GM18870 (cell line): ENCODE measurements around the gene PDE4D.

Experiments used
- ATAC-seq: cut with Tn5 transposase; IDR thresholded peaks from one replicate; pipeline ENCODE4 v1.9.1; 2021; ENCODE audit warnings: moderate library complexity; ENCODE audit not compliant: unreplicated experiment

PDE4D gene

GRCh38 chr5:59164041-59164830 is 729.3 kb downstream of the PDE4D start:
- no peak for ATAC-seq

GRCh38 chr5:59161221-59162105 is 732.1 kb downstream of the PDE4D start:
- no peak for ATAC-seq

GRCh38 chr5:59158637-59159391 is 734.7 kb downstream of the PDE4D start:
- no peak for ATAC-seq

- no peak for ATAC-seq
Measured at GRCh38 chr5:59158165-59158564, 735.4 kb downstream of the PDE4D start.

GRCh38 chr5:59157068-59157467 is 736.5 kb downstream of the PDE4D start:
- no peak for ATAC-seq

- ATAC-seq: no peak
Measured at GRCh38 chr5:59152701-59153245, 740.8 kb downstream of the PDE4D start.

GRCh38 chr5:59151162-59151889 is 742.2 kb downstream of the PDE4D start:
- no peak for ATAC-seq

- no peak for ATAC-seq
Measured at GRCh38 chr5:59149827-59150226, 743.7 kb downstream of the PDE4D start.

- ATAC-seq: no peak
Measured at GRCh38 chr5:59149271-59149670, 744.3 kb downstream of the PDE4D start.

- ATAC-seq: no peak
Measured at GRCh38 chr5:59146729-59147128, 746.8 kb downstream of the PDE4D start.

- ATAC-seq: peak; percentile 87
Measured at GRCh38 chr5:59143926-59144333, 749.6 kb downstream of the PDE4D start.

- no peak for ATAC-seq
Measured at GRCh38 chr5:59142927-59143326, 750.6 kb downstream of the PDE4D start.

- ATAC-seq: no peak
Measured at GRCh38 chr5:59142138-59142537, 751.4 kb downstream of the PDE4D start.

- no peak for ATAC-seq
Measured at GRCh38 chr5:59140133-59140532, 753.4 kb downstream of the PDE4D start.

GRCh38 chr5:59139695-59140094 is 753.8 kb downstream of the PDE4D start:
- no peak for ATAC-seq

GRCh38 chr5:59138509-59138908 is 755.0 kb downstream of the PDE4D start:
- no peak for ATAC-seq

- no peak for ATAC-seq
Measured at GRCh38 chr5:59137846-59138245, 755.7 kb downstream of the PDE4D start.

GRCh38 chr5:59136549-59136948 is 757.0 kb downstream of the PDE4D start:
- no peak for ATAC-seq

- ATAC-seq: no peak
Measured at GRCh38 chr5:59134471-59135163, 758.9 kb downstream of the PDE4D start.

GRCh38 chr5:59133764-59134261 is 759.7 kb downstream of the PDE4D start:
- ATAC-seq: no peak
